IPS-18c (cell line): ENCODE data around the gene ANKUB1.

ENCODE experiments used
- H3K4me3 ChIP-seq: 2 replicates; pipeline ENCODE4 v1.7.0; 2013; ENCODE audit warnings: low read depth, mild to moderate bottlenecking, low read length, moderate library complexity; ENCODE audit not compliant: insufficient read depth
- H3K9me3 ChIP-seq: one replicate; pipeline ENCODE4 v1.6.1; 2013; ENCODE audit warnings: mild to moderate bottlenecking, low read length, moderate library complexity; ENCODE audit not compliant: control insufficient read depth, insufficient read depth

The ANKUB1 gene

GRCh38 chr3:149738876-149739275 lies 53.5 kb downstream of the ANKUB1 start:
- H3K4me3 ChIP-seq, result no peak overlapping the region
- H3K9me3 ChIP-seq, result no peaks in the 10 kb centered on the region

GRCh38 chr3:149736953-149737205 lies 55.5 kb downstream of the ANKUB1 start:
- Histone ChIP-seq H3K9me3 (no peaks in the 10 kb centered on the region), H3K4me3 (no peak overlapping the region)

- no peak overlapping the region for H3K4me3 ChIP-seq
- H3K9me3 ChIP-seq, result no peaks in the 10 kb centered on the region
Observed at GRCh38 chr3:149736175-149736952, 56.0 kb downstream of the ANKUB1 start.

- no peak overlapping the region for H3K4me3 ChIP-seq
- H3K9me3 ChIP-seq, result no peaks in the 10 kb centered on the region
Observed at GRCh38 chr3:149732234-149732633, 60.1 kb downstream of the ANKUB1 start.

- H3K9me3 ChIP-seq, result no peaks in the 10 kb centered on the region
- no peak overlapping the region for H3K4me3 ChIP-seq
Observed at GRCh38 chr3:149727656-149728055, 64.7 kb downstream of the ANKUB1 start.

GRCh38 chr3:149726716-149727407 lies 65.5 kb downstream of the ANKUB1 start:
- Histone ChIP-seq H3K9me3 (no peaks in the 10 kb centered on the region), H3K4me3 (no peak overlapping the region)

GRCh38 chr3:149723781-149724180 lies 68.6 kb downstream of the ANKUB1 start:
- Histone ChIP-seq H3K9me3 (peaks cover 3% of the 10 kb centered on the region), H3K4me3 (no peak overlapping the region)

- Histone ChIP-seq H3K9me3 (peaks cover 3% of the 10 kb centered on the region), H3K4me3 (no peak overlapping the region)
Observed at GRCh38 chr3:149720918-149721317, 71.4 kb downstream of the ANKUB1 start.

GRCh38 chr3:149717391-149718056 lies 74.8 kb downstream of the ANKUB1 start:
- no peak overlapping the region for H3K4me3 ChIP-seq
- H3K9me3 ChIP-seq, result peaks cover 3% of the 10 kb centered on the region

GRCh38 chr3:149716984-149717383 lies 75.4 kb downstream of the ANKUB1 start:
- no peak overlapping the region for H3K4me3 ChIP-seq
- peaks cover 3% of the 10 kb centered on the region for H3K9me3 ChIP-seq

GRCh38 chr3:149715247-149715646 lies 77.1 kb downstream of the ANKUB1 start:
- Histone ChIP-seq H3K9me3 (no peaks in the 10 kb centered on the region), H3K4me3 (no peak overlapping the region)

GRCh38 chr3:149713730-149714654 lies 78.4 kb downstream of the ANKUB1 start:
- Histone ChIP-seq H3K4me3 (no peak overlapping the region), H3K9me3 (no peaks in the 10 kb centered on the region)
